Measurements from ENCODE around the gene ELN.
A peak's percentile ranks its signal among the peaks of the same experiment; 100 is the strongest.

GRCh38 chr7:73978661-73979563 is 49.1 kb upstream of the ELN start:
- TF ChIP-seq SP1 (IDR thresholded peaks at IDR 0.05; ENCODE audit: low read depth, low read length) (no peak), POLR2AphosphoS5 (IDR thresholded peaks at IDR 0.05; ENCODE audit: low read depth, low read length) (no peak), TBP (IDR thresholded peaks at IDR 0.05; ENCODE audit: low read depth, low read length) (peak; percentile 43; the same call in 1 of the 2 replicates), JUND (IDR thresholded peaks at IDR 0.05; ENCODE audit: low read length) (0 out of 2 replicates have a peak, but pooled peaks have one; percentile 30), CHD2 (IDR thresholded peaks at IDR 0.05; ENCODE audit: low read length) (no peak), RAD21 (IDR thresholded peaks at IDR 0.05 in 1 of 2, conservative IDR thresholded peaks at IDR 0.05 in 1 of 2; ENCODE audit: low read depth in 2 of 2, low read length in 2 of 2) (peak; percentile 79 to 85), SRF (IDR thresholded peaks at IDR 0.05; ENCODE audit: low read depth, low read length) (no peak), TAF7 (optimal IDR thresholded peaks at IDR 0.05; ENCODE audit: borderline replicate concordance, low read depth, low read length) (no peak), TAF1 (IDR thresholded peaks at IDR 0.05; ENCODE audit: low read depth, low read length) (no peak), SP4 (IDR thresholded peaks at IDR 0.05; ENCODE audit: low read length) (no peak), SIN3A (conservative IDR thresholded peaks at IDR 0.05 in 1 of 2, IDR thresholded peaks at IDR 0.05 in 1 of 2; ENCODE audit: low read depth in 1 of 2, low read length in 2 of 2) (0 out of 4 replicates have a peak, but pooled peaks of 1 of the 2 experiments have one; percentile 42)
- TF ChIP-seq, protein P1, sequence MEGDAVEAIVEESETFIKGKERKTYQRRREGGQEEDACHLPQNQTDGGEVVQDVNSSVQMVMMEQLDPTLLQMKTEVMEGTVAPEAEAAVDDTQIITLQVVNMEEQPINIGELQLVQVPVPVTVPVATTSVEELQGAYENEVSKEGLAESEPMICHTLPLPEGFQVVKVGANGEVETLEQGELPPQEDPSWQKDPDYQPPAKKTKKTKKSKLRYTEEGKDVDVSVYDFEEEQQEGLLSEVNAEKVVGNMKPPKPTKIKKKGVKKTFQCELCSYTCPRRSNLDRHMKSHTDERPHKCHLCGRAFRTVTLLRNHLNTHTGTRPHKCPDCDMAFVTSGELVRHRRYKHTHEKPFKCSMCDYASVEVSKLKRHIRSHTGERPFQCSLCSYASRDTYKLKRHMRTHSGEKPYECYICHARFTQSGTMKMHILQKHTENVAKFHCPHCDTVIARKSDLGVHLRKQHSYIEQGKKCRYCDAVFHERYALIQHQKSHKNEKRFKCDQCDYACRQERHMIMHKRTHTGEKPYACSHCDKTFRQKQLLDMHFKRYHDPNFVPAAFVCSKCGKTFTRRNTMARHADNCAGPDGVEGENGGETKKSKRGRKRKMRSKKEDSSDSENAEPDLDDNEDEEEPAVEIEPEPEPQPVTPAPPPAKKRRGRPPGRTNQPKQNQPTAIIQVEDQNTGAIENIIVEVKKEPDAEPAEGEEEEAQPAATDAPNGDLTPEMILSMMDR (IDR thresholded peaks at IDR 0.05; ENCODE audit: control extremely low read depth in 1 of 3, insufficient read depth in 1 of 3, low read depth in 1 of 3, low read length in 3 of 3) = peak; percentile 79 to 92 (median 89)
- TF ChIP-seq, protein P2, sequence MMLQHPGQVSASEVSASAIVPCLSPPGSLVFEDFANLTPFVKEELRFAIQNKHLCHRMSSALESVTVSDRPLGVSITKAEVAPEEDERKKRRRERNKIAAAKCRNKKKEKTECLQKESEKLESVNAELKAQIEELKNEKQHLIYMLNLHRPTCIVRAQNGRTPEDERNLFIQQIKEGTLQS (IDR thresholded peaks at IDR 0.05; ENCODE audit: insufficient read depth, low read depth, low read length) = no peak
- TF ChIP-seq, protein P3, sequence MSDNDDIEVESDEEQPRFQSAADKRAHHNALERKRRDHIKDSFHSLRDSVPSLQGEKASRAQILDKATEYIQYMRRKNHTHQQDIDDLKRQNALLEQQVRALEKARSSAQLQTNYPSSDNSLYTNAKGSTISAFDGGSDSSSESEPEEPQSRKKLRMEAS (IDR thresholded peaks at IDR 0.05) = peak; percentile 77
